Mammary epithelial cell (primary cell): ENCODE measurements around the gene TSC1.

Source experiments
- EZH2 ChIP-seq: IDR thresholded peaks from 2 replicates; pipeline ENCODE4 v1.6.1; 2012; ENCODE audit warnings: low read length, inconsistent platforms, borderline replicate concordance
- TF ChIP-seq, protein P1 (sequence below), 2 donors: IDR thresholded peaks in 1 of 2; conservative IDR thresholded peaks in 1 of 2; 2 replicates each; pipeline ENCODE4 v1.5.1; 2011 to 2012; ENCODE audit warnings: inconsistent platforms in 2 of 2, low read length in 2 of 2, mild to moderate bottlenecking in 2 of 2, control low read depth in 1 of 2, low read depth in 1 of 2; ENCODE audit not compliant: insufficient read depth in 1 of 2; ENCODE audit errors: extremely low read depth in 1 of 2

DNA sequence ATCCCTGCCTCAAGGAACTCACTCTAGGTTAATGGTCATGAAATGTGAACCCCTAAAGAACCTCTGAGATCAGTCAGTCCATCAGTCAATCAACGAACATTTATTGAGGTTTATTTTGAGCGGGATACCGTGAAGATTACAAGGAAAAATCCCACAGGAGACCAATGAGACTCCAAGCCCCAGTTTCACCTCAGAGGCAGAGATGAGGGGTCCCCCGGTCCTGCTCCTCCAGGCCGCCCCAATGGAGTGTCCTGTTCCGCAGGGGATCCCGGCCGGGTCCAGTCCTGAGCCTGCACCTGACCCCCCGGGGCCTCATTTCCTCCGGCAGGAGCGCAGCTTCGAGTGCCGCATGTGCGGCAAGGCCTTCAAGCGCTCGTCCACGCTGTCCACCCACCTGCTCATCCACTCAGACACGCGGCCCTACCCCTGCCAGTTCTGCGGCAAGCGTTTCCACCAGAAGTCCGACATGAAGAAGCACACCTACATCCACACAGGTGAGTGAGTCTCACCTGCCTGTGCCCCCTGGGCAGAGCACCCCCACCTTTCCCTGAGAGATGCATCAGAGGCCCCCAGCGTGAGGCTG, 45.1 kb upstream of the TSC1 start:
- TF ChIP-seq, protein P1, sequence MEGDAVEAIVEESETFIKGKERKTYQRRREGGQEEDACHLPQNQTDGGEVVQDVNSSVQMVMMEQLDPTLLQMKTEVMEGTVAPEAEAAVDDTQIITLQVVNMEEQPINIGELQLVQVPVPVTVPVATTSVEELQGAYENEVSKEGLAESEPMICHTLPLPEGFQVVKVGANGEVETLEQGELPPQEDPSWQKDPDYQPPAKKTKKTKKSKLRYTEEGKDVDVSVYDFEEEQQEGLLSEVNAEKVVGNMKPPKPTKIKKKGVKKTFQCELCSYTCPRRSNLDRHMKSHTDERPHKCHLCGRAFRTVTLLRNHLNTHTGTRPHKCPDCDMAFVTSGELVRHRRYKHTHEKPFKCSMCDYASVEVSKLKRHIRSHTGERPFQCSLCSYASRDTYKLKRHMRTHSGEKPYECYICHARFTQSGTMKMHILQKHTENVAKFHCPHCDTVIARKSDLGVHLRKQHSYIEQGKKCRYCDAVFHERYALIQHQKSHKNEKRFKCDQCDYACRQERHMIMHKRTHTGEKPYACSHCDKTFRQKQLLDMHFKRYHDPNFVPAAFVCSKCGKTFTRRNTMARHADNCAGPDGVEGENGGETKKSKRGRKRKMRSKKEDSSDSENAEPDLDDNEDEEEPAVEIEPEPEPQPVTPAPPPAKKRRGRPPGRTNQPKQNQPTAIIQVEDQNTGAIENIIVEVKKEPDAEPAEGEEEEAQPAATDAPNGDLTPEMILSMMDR (conservative IDR thresholded peaks at IDR 0.05 in 1 of 2, IDR thresholded peaks at IDR 0.05 in 1 of 2; ENCODE audit: extremely low read depth in 1 of 2, insufficient read depth in 1 of 2, low read depth in 1 of 2, low read length in 2 of 2), result no peak
- no peak for TF ChIP-seq EZH2
